HG02571 (cell line): ENCODE measurements around the gene KRTAP4-9.
"Not testable (repeated sequence)": the region's sequence is repeated elsewhere in the genome, so short reads cannot be mapped to it uniquely, and the experiment has no call there.

ENCODE experiments used
- ATAC-seq: cut with Tn5 transposase; IDR thresholded peaks from one replicate; pipeline ENCODE4 v1.9.1; 2021; ENCODE audit warnings: mild to moderate bottlenecking, moderate library complexity; ENCODE audit not compliant: unreplicated experiment

The KRTAP4-9 gene

GRCh38 chr17:41105347-41105746 lies at the start of gene KRTAP4-9:
Gene KRTAP4-9 (plus strand): TSS chr17:41105389. CDS start chr17:41105389, 0 bp downstream.
- ATAC-seq, result not testable (repeated sequence)

- no peak for ATAC-seq
These were observed 47.6 kb upstream of the KRTAP4-9 start for GRCh38 chr17:41057547-41057946.

- no peak for ATAC-seq
These were observed 46.4 kb upstream of the KRTAP4-9 start for GRCh38 chr17:41058741-41059140.

GRCh38 chr17:41059276-41060051 lies 45.7 kb upstream of the KRTAP4-9 start:
- ATAC-seq, result not testable (repeated sequence)

GRCh38 chr17:41060052-41060604 lies 45.1 kb upstream of the KRTAP4-9 start, which contains the start of gene KRTAP2-3:
Gene KRTAP2-3 (minus strand): TSS chr17:41060114. CDS start chr17:41060050, 64 bp downstream.
- no peak for ATAC-seq

- no peak for ATAC-seq
These were observed 43.2 kb upstream of the KRTAP4-9 start for GRCh38 chr17:41061964-41062363.

DNA sequence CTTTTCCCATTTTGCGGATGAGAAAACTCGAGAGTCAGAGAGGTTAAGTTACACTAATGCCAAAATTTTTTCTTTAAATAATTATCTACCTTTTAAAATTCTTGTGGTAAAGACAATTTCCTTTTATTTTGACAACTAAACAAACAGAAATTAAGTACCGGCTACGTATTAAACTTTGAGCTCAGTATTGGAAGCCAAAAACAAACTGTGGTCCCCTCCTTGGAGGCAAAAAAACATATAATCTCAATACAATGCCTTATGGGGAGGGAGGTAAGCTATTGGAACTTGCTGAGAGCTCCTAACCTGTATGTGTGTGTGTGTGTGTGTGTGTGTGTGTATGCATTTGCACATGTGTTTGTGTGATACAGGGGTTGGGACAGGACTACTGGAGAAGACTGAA lies 41.7 kb upstream of the KRTAP4-9 start:
- ATAC-seq, result no peak

- ATAC-seq, result no peak
These were observed 40.9 kb upstream of the KRTAP4-9 start for GRCh38 chr17:41064301-41064700.

DNA sequence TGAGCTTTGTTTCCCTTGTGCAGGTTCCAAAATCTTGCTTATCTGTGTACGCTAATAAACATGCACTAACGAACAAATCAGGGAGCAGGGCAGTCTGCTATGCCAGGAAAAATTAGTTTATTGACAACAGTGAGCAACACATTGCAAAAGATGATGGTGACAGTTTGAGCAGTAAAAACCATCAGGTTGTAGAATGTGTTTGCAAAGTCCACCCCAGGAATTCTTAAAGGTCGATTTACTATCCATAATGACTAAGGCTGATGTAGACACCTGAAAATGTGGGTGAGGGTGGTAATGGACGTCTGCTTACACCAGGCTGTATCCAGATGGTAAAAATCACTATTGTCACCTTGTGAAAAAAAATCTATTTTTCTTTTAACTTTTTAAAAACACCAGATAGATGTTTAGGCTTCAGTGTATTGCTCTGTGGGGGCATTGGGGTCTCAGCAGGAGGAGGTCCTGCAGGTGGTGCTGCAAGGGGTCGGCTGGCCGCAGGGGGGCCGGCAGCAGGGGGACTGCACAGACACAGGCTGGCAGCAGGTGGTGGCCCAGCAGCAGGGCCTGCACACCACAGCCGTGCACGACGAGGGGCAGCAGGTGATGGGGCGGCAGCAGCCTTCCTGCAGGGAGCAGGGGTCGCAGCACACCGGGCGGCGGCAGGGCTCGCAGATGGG lies 40.0 kb upstream of the KRTAP4-9 start:
- ATAC-seq, result not testable (repeated sequence)

- ATAC-seq, result no peak
These were observed 39.2 kb upstream of the KRTAP4-9 start, which contains the start of gene KRTAP2-4 for GRCh38 chr17:41065829-41066624. Gene KRTAP2-4 (minus strand): TSS chr17:41065879. CDS start chr17:41065845, 34 bp downstream.

DNA sequence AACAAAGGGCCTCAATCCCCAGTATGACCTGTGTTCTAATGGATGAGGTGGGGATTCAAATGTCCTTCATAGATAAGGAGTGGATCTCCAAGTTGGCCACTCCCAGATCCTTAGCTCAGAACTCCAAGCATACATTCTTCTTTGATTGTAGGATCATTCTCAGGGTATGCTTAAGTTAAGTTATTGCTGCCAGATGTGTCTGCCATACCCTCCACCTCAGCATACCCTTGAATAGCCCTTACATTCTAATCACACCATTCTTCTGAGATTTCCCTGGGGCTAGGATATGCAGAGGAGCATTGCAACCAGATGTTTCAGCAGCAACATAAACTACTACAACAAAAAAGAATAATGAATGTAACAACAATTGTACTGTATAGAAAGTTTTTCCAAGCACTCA lies 37.9 kb upstream of the KRTAP4-9 start:
- ATAC-seq, result no peak

DNA sequence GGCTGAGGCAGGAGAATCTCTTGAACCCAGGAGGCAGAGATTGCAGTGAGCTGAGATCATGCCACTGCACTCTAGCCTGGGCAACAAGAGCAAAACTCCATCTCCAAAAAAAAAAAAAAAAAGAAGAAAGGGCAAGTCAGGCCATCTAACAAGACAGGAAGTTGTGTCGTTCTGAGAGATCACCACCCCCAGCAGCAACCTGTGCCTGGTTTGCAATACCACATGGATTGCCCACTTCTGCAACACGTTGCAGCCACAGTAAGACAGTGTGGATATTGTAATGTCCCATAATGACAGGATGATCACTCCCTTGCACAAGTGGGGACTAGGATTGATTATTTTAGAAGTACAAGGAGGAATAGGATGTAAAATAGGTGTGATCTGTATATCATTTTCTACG lies 36.2 kb upstream of the KRTAP4-9 start:
- ATAC-seq, result no peak

GRCh38 chr17:41071606-41072360 lies 33.4 kb upstream of the KRTAP4-9 start:
- ATAC-seq, result no peak

- ATAC-seq, result no peak
These were observed 31.5 kb upstream of the KRTAP4-9 start for GRCh38 chr17:41073676-41074075.

GRCh38 chr17:41076788-41077187 lies 28.4 kb upstream of the KRTAP4-9 start:
- no peak for ATAC-seq

DNA sequence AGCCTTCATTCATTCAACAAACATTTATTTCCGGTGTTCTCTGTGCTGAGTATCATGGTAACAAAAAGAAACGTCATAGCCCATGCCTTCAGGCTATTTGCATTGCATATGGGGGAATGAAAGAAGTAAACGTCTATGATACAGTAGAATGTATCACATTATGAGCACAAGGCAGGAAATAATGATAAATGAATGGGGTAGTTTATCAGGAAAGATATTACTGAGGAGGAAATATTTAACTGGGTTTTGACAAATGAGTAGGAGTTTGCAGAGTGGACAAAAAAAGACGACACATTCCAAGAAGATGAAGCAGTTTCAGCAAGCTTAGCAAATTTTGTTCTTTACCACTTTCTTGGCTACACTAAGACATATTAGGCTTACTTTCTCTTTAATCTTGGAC lies 22.6 kb upstream of the KRTAP4-9 start:
- no peak for ATAC-seq

DNA sequence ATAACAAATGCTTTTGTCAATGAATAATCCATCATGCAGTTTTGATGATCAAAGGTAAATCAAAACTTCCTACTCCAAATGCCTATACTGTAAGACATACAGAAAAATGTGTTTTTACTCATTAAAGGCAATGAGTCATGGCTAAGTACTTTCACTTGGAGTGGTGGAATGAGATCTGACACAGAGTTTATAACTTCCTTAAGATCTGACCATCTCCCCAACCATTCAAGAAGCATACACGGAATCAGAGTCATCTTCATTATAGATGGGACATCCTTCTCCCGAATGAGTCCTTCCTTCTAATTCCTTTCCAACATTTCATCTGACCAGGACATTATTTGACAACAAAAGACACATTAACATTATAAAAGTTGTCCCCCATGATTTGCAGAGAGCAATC lies 21.8 kb upstream of the KRTAP4-9 start:
- not testable (repeated sequence) for ATAC-seq

- ATAC-seq, result not testable (repeated sequence)
These were observed 20.9 kb upstream of the KRTAP4-9 start, which contains the start of gene KRTAP4-7 for GRCh38 chr17:41084100-41084856. Gene KRTAP4-7 (plus strand): TSS chr17:41084150. CDS start chr17:41084207, 57 bp downstream.

DNA sequence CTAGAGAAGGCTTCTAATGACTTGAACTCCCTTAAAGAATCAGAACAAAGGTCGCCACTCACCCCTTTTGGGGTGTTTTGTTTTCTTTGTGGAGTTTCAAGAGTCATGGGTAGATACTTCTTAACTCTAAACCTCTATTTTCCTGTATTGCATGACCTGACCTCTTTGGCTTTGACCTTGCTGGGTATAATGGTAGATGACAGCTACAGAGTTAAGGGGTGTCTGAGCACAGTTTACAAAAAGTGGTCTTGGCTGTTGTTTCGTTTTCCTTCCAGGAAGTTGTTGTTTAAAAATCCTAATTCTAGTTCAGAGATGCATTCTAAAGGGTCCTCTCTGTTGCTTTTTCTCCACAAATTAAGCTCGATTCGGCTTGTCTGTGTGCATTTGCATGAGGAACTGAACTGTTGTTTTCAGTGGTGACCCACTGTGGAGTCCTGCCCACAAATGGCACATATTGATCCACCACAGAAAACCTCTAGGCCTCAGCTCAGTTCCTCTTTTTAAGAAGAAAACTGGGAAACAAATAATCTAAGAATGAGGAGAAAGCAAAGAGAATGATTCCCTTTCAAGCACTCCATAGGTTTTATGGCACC lies 16.3 kb upstream of the KRTAP4-9 start:
- ATAC-seq, result not testable (repeated sequence)
